ENCODE data around the gene NPAS3.

The NPAS3 gene

GRCh38 chr14:33631021-33631420 lies 692.3 kb downstream of the NPAS3 start:
- TF ChIP-seq CTCF (IDR thresholded peaks at IDR 0.05; ENCODE audit: low read depth, low read length, missing control alignments): no peak
- DNase-seq (ENCODE audit: extremely low read depth, low read depth): no peak
- H3K4me3 ChIP-seq (replicated peaks; ENCODE audit: low read depth, low read length): no peak overlapping the region

GRCh38 chr14:33631441-33631840 lies 692.8 kb downstream of the NPAS3 start:
- TF ChIP-seq CTCF (IDR thresholded peaks at IDR 0.05; ENCODE audit: low read depth, low read length, missing control alignments): no peak

GRCh38 chr14:33634631-33635030 lies 696.0 kb downstream of the NPAS3 start:
- no peak for TF ChIP-seq CTCF (IDR thresholded peaks at IDR 0.05; ENCODE audit: low read depth, low read length, missing control alignments)
- no peak for DNase-seq (ENCODE audit: extremely low read depth, low read depth)
- H3K4me3 ChIP-seq (replicated peaks; ENCODE audit: low read depth, low read length): no peak overlapping the region

More at GRCh38 chr14:33631441-33631840, 692.8 kb downstream of the NPAS3 start:
- DNase-seq (ENCODE audit: extremely low read depth, low read depth): no peak
- no peak overlapping the region for H3K4me3 ChIP-seq (replicated peaks; ENCODE audit: low read depth, low read length)

GRCh38 chr14:33636716-33637115 lies 698.0 kb downstream of the NPAS3 start:
- DNase-seq (ENCODE audit: extremely low read depth, low read depth): no peak
- H3K4me3 ChIP-seq (replicated peaks; ENCODE audit: low read depth, low read length): no peak overlapping the region
- TF ChIP-seq CTCF (IDR thresholded peaks at IDR 0.05; ENCODE audit: low read depth, low read length, missing control alignments): no peak

- DNase-seq (ENCODE audit: extremely low read depth, low read depth): no peak
- no peak for TF ChIP-seq CTCF (IDR thresholded peaks at IDR 0.05; ENCODE audit: low read depth, low read length, missing control alignments)
Measured at GRCh38 chr14:33642080-33642479, 703.4 kb downstream of the NPAS3 start.

GRCh38 chr14:33642691-33643244 lies 704.1 kb downstream of the NPAS3 start:
- DNase-seq (ENCODE audit: extremely low read depth, low read depth): no peak

More at GRCh38 chr14:33642080-33642479, 703.4 kb downstream of the NPAS3 start:
- no peak overlapping the region for H3K4me3 ChIP-seq (replicated peaks; ENCODE audit: low read depth, low read length)

More at GRCh38 chr14:33642691-33643244, 704.1 kb downstream of the NPAS3 start:
- TF ChIP-seq CTCF (IDR thresholded peaks at IDR 0.05; ENCODE audit: low read depth, low read length, missing control alignments): no peak
- H3K4me3 ChIP-seq (replicated peaks; ENCODE audit: low read depth, low read length): no peak overlapping the region
